WTC11 (cell line): ENCODE results near the gene CDK4. TPM values are rescaled to one million over a fixed set of nuclear protein-coding genes. Genes with fewer than 3 reads are reported as not detected.

Source experiments
- ATAC-seq: fragments of 200-7000 bp; cut with Tn5 transposase; 2 replicates; pipeline ENCODE4 v1.10.0; 2021; ENCODE audit warnings: mild to moderate bottlenecking, moderate library complexity
- CTCF ChIA-PET: fragments of 300-600 bp; sonication (Branson Sonifier 250); formaldehyde crosslinking; loops from one replicate; lab custom pipeline; 2021; ENCODE audit warnings: antibody characterized with exemption; lab: Charles Lee
- POLR2A ChIA-PET: fragments of 350-600 bp; sonication (Branson Sonifier 250); formaldehyde crosslinking; loops from one replicate; lab custom pipeline; 2021; ENCODE audit warnings: antibody characterized with exemption; lab: Charles Lee
- DNase-seq: peaks from one replicate; pipeline ENCODE4 v3.0.0; 2021; ENCODE audit warnings: low spot score
- H3K27ac Mint-ChIP-seq: 2 replicates; pipeline ENCODE4 v1.8.0; 2021; ENCODE audit warnings: mixed read lengths
- H3K27me3 Mint-ChIP-seq: 2 replicates; pipeline ENCODE4 v1.8.0; 2021; ENCODE audit warnings: low read depth, mild to moderate bottlenecking, moderate library complexity, mixed read lengths
- H3K36me3 Mint-ChIP-seq: 2 replicates; pipeline ENCODE4 v1.8.0; 2021; ENCODE audit warnings: mixed read lengths
- H3K4me1 Mint-ChIP-seq: 2 replicates; pipeline ENCODE4 v1.8.0; 2022; ENCODE audit warnings: mixed read lengths
- H3K4me3 Mint-ChIP-seq: 2 replicates; pipeline ENCODE4 v1.8.0; 2021; ENCODE audit warnings: mild to moderate bottlenecking, moderate library complexity, mixed read lengths
- H3K9me3 Mint-ChIP-seq: 2 replicates; pipeline ENCODE4 v1.8.0; 2021; ENCODE audit warnings: mixed read lengths
- ATF1 ChIP-seq: sonication (generic); formaldehyde crosslinking; IDR thresholded peaks from 2 replicates; pipeline ENCODE4 v1.8.1; 2023; ENCODE audit warnings: mild to moderate bottlenecking, moderate library complexity, missing genetic modification reagents
- CDX4 ChIP-seq: fragments of 250-450 bp; sonication (Bioruptor Pico); IDR thresholded peaks from 2 replicates; pipeline ENCODE4 v1.9.0; 2021; ENCODE audit warnings: moderate library complexity, mild to moderate bottlenecking, inconsistent platforms, borderline replicate concordance
- CREB1 ChIP-seq: sonication (generic); formaldehyde crosslinking; IDR thresholded peaks from 2 replicates; pipeline ENCODE4 v1.8.0; 2023; ENCODE audit warnings: mild to moderate bottlenecking, missing genetic modification reagents
- CREM ChIP-seq: sonication (generic); formaldehyde crosslinking; IDR thresholded peaks from 2 replicates; pipeline ENCODE4 v1.8.1; 2022; ENCODE audit warnings: mild to moderate bottlenecking, missing genetic modification reagents, moderate library complexity
- GTF2I ChIP-seq: fragments of 250-450 bp; sonication (Bioruptor Pico); conservative IDR thresholded peaks from 2 replicates; pipeline ENCODE4 v1.4.0; 2021; ENCODE audit warnings: mild to moderate bottlenecking
- MLX ChIP-seq: sonication (generic); formaldehyde crosslinking; IDR thresholded peaks from 2 replicates; pipeline ENCODE4 v1.8.1; 2023; ENCODE audit warnings: mild to moderate bottlenecking, missing genetic modification reagents, moderate library complexity
- NFE2L1 ChIP-seq: sonication (generic); formaldehyde crosslinking; IDR thresholded peaks from 2 replicates; pipeline ENCODE4 v1.8.1; 2023; ENCODE audit warnings: missing genetic modification reagents
- NR1H2 ChIP-seq: sonication (generic); formaldehyde crosslinking; IDR thresholded peaks from 2 replicates; pipeline ENCODE4 v1.9.0; 2021; ENCODE audit warnings: mild to moderate bottlenecking, moderate library complexity, missing genetic modification reagents
- PRRX2 ChIP-seq: fragments of 250-450 bp; sonication (Bioruptor Pico); IDR thresholded peaks from 2 replicates; pipeline ENCODE4 v1.8.0; 2021; ENCODE audit warnings: mild to moderate bottlenecking
- RORB ChIP-seq: fragments of 250-450 bp; sonication (Bioruptor Pico); IDR thresholded peaks from 2 replicates; pipeline ENCODE4 v1.9.0; 2021; ENCODE audit warnings: mild to moderate bottlenecking
- SMAD3 ChIP-seq: sonication (generic); formaldehyde crosslinking; IDR thresholded peaks from 2 replicates; pipeline ENCODE4 v1.8.0; 2022; ENCODE audit warnings: missing genetic modification reagents, mild to moderate bottlenecking, borderline replicate concordance
- SMAD4 ChIP-seq: sonication (generic); formaldehyde crosslinking; IDR thresholded peaks from 2 replicates; pipeline ENCODE4 v1.8.0; 2022; ENCODE audit warnings: mild to moderate bottlenecking, missing genetic modification reagents
- STAT6 ChIP-seq: sonication (generic); formaldehyde crosslinking; conservative IDR thresholded peaks from 2 replicates; pipeline ENCODE4 v1.8.1; 2023; ENCODE audit warnings: mild to moderate bottlenecking, low read depth, missing genetic modification reagents, moderate library complexity
- TCF7 ChIP-seq: sonication (generic); formaldehyde crosslinking; IDR thresholded peaks from 2 replicates; pipeline ENCODE4 v1.8.0; 2022; ENCODE audit warnings: mild to moderate bottlenecking, low read depth, missing genetic modification reagents, moderate library complexity
- TEAD1 ChIP-seq: sonication (generic); formaldehyde crosslinking; IDR thresholded peaks from 2 replicates; pipeline ENCODE4 v1.8.0; 2022; ENCODE audit warnings: mild to moderate bottlenecking, missing genetic modification reagents
- TEAD4 ChIP-seq: sonication (generic); formaldehyde crosslinking; IDR thresholded peaks from 2 replicates; pipeline ENCODE4 v1.8.0; 2022; ENCODE audit warnings: mild to moderate bottlenecking, missing genetic modification reagents
- ZNF219 ChIP-seq: sonication (generic); formaldehyde crosslinking; IDR thresholded peaks from 2 replicates; pipeline ENCODE4 v1.8.0; 2023; ENCODE audit warnings: missing genetic modification reagents, mild to moderate bottlenecking, borderline replicate concordance
- ZNF317 ChIP-seq: sonication (generic); formaldehyde crosslinking; IDR thresholded peaks from 2 replicates; pipeline ENCODE4 v1.8.1; 2023; ENCODE audit warnings: low read depth, mild to moderate bottlenecking, moderate library complexity, missing genetic modification reagents, borderline replicate concordance
- ZNF423 ChIP-seq: fragments of 250-450 bp; sonication (Bioruptor Pico); IDR thresholded peaks from 2 replicates; pipeline ENCODE4 v2.1.2; 2022; ENCODE audit warnings: mild to moderate bottlenecking, moderate library complexity
- ZNF671 ChIP-seq: fragments of 250-450 bp; sonication (Bioruptor Pico); IDR thresholded peaks from 2 replicates; pipeline ENCODE4 v1.8.0; 2021; ENCODE audit warnings: mild to moderate bottlenecking
- total RNA-seq: library from RNA; stranded (reverse); gene quantifications from 3 replicates; pipeline ENCODE4 v1.2.3, GENCODE V29; 2021
- TF ChIP-seq, protein P1 (sequence below): sonication (generic); formaldehyde crosslinking; IDR thresholded peaks from 2 replicates; pipeline ENCODE4 v1.8.1; 2022; ENCODE audit warnings: low read depth, mild to moderate bottlenecking, moderate library complexity, missing genetic modification reagents, borderline replicate concordance
- TF ChIP-seq, protein P2 (sequence below): sonication (generic); formaldehyde crosslinking; IDR thresholded peaks from 2 replicates; pipeline ENCODE4 v1.8.1; 2023; ENCODE audit warnings: mild to moderate bottlenecking, missing genetic modification reagents, moderate library complexity
- TF ChIP-seq, protein P3 (sequence below): fragments of 250-450 bp; sonication (Bioruptor Pico); conservative IDR thresholded peaks from 2 replicates; pipeline ENCODE4 v1.9.0; 2021; ENCODE audit warnings: mild to moderate bottlenecking
- TF ChIP-seq, protein P4 (sequence below): fragments of 250-450 bp; sonication (Bioruptor Pico); IDR thresholded peaks from 2 replicates; pipeline ENCODE4 v1.9.0; 2021; ENCODE audit warnings: mild to moderate bottlenecking
- TF ChIP-seq, protein P5 (sequence below): sonication (generic); formaldehyde crosslinking; IDR thresholded peaks from 2 replicates; pipeline ENCODE4 v1.8.1; 2023; ENCODE audit warnings: mild to moderate bottlenecking, missing genetic modification reagents
- TF ChIP-seq, protein P6 (sequence below): sonication (generic); formaldehyde crosslinking; IDR thresholded peaks from 2 replicates; pipeline ENCODE4 v1.8.0; 2022; ENCODE audit warnings: mild to moderate bottlenecking, missing genetic modification reagents

The CDK4 gene
- total RNA-seq, 1 experiment from 2014 or later: 152 TPM

DNA sequence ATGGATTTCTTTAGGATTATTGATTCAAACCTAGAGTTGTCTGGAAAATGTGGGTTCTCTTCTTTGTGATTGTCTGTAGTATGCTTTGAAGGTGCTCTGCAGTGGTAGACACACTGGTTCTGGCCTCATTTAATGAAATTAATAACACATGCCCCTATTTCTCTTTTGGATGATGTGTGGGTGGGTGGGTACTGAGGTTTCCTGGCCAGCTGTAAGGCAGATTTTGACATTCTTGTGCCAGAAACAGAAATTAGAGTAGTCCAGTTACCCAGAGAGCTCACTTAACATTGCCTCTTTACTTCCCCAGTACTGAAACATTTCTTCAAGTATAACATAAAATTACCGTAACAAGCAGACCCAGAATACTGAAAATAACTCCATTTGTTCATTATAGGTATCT is 44.9 kb upstream of the CDK4 start:
- Mint-ChIP-seq H3K27me3 (no peaks in the 10 kb centered on the region), H3K36me3 (peaks cover 40% of the 10 kb centered on the region), H3K9me3 (no peaks in the 10 kb centered on the region), H3K4me1 (no peaks in the 10 kb centered on the region), H3K27ac (no peak overlapping the region), H3K4me3 (no peak overlapping the region)
- ATAC-seq: no peak
- no peak for TF ChIP-seq SMAD3 (CRISPR knock-in tag)
- TF ChIP-seq TEAD4 (CRISPR knock-in tag): no peak
- TF ChIP-seq SMAD4 (CRISPR knock-in tag): no peak
- no peak for TF ChIP-seq TEAD1
- no peak for TF ChIP-seq ZNF219 (CRISPR knock-in tag)
- TF ChIP-seq CREM (CRISPR knock-in tag): no peak
- TF ChIP-seq PRRX2 (CRISPR knock-in tag): no peak
- TF ChIP-seq STAT6 (CRISPR knock-in tag): no peak
- no peak for TF ChIP-seq ZNF317 (CRISPR knock-in tag)
- no peak for TF ChIP-seq ZNF671 (CRISPR knock-in tag)
- TF ChIP-seq TCF7 (CRISPR knock-in tag): no peak
- TF ChIP-seq NR1H2: no peak
- no peak for TF ChIP-seq MLX (CRISPR knock-in tag)
- TF ChIP-seq NFE2L1 (CRISPR knock-in tag): no peak
- no peak for TF ChIP-seq CREB1
- ChIA-PET CTCF (interaction anchor here (1.2 to 1.3 kb wide), 2 partner anchors 19 to 40 kb away, joined by 3 read pairs; no protein-coding TSS in a partner anchor), POLR2A (no interaction called here)
- no peak for DNase-seq

DNA sequence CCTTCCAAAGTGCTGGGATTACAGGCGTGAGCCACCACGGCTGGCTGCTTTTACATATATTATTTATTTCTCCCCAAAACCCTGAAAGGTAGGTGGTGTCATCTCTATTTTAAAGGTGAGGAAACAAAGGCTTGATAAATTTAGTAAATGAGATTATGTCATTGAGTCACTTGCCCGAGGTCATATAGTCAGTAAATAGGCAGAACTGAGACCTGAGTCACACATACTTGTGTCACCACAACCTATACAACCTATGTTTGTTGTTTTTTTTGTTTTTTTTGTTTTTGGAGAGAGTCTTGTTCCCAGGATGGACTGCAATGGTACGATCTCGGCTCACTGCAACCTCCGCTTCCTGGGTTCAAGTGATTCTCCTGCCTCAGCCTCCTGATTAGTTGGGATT is 43.2 kb upstream of the CDK4 start:
- no peaks in the 10 kb centered on the region for H3K9me3 Mint-ChIP-seq
- H3K27ac Mint-ChIP-seq: no peak overlapping the region
- CTCF ChIA-PET: interaction anchor here (2.2 kb wide), 1 partner anchor 8 kb away, joined by 10 read pairs; no protein-coding TSS in a partner anchor
- DNase-seq (no peak), ATAC-seq (no peak)
- POLR2A ChIA-PET: no interaction called here
- H3K4me1 Mint-ChIP-seq: no peaks in the 10 kb centered on the region
- peaks cover 48% of the 10 kb centered on the region for H3K36me3 Mint-ChIP-seq
- no peak overlapping the region for H3K4me3 Mint-ChIP-seq
- no peaks in the 10 kb centered on the region for H3K27me3 Mint-ChIP-seq
- TF ChIP-seq, protein P1, sequence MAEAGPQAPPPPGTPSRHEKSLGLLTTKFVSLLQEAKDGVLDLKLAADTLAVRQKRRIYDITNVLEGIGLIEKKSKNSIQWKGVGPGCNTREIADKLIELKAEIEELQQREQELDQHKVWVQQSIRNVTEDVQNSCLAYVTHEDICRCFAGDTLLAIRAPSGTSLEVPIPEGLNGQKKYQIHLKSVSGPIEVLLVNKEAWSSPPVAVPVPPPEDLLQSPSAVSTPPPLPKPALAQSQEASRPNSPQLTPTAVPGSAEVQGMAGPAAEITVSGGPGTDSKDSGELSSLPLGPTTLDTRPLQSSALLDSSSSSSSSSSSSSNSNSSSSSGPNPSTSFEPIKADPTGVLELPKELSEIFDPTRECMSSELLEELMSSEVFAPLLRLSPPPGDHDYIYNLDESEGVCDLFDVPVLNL (CRISPR knock-in tag): no peak
- TF ChIP-seq CDX4 (CRISPR knock-in tag) (no peak), GTF2I (CRISPR knock-in tag) (no peak), RORB (no peak), ATF1 (CRISPR knock-in tag) (no peak), PRRX2 (CRISPR knock-in tag) (no peak), ZNF423 (no peak)
- TF ChIP-seq, protein P2, sequence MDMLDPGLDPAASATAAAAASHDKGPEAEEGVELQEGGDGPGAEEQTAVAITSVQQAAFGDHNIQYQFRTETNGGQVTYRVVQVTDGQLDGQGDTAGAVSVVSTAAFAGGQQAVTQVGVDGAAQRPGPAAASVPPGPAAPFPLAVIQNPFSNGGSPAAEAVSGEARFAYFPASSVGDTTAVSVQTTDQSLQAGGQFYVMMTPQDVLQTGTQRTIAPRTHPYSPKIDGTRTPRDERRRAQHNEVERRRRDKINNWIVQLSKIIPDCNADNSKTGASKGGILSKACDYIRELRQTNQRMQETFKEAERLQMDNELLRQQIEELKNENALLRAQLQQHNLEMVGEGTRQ: no peak
- TF ChIP-seq, protein P3, sequence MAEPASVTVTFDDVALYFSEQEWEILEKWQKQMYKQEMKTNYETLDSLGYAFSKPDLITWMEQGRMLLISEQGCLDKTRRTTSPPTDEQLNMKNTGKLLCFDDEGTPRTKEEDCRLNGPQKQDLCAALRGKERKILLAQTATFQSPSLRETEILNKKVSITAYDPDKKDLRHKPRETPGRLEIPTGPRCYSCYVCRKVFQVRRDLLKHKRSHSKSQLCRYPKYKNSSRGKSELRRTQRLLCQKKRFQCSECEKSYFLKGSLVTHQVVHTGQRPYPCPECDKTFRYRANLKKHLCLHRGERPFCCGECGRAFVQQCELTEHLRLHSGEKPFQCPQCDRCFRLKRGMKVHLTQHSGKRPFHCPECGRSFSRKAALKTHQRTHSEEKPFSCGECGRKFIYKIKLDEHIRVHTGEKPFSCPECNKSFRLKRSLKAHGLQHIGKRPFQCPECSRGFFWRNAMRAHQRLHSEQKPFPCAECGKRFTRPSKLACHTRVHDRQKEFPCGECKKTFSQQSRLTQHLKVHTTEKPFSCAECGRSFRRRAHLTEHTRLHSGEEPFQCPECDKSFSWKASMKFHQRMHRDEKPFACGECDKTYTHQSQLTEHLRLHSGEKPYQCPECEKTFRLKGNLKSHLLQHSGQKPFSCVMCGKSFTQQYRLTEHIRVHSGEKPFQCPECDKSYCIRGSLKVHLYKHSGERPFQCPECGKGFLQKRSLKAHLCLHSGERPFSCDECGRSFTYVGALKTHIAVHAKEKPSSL: no peak
- TF ChIP-seq, protein P4, sequence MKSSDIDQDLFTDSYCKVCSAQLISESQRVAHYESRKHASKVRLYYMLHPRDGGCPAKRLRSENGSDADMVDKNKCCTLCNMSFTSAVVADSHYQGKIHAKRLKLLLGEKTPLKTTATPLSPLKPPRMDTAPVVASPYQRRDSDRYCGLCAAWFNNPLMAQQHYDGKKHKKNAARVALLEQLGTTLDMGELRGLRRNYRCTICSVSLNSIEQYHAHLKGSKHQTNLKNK: no peak
- TF ChIP-seq, protein P5, sequence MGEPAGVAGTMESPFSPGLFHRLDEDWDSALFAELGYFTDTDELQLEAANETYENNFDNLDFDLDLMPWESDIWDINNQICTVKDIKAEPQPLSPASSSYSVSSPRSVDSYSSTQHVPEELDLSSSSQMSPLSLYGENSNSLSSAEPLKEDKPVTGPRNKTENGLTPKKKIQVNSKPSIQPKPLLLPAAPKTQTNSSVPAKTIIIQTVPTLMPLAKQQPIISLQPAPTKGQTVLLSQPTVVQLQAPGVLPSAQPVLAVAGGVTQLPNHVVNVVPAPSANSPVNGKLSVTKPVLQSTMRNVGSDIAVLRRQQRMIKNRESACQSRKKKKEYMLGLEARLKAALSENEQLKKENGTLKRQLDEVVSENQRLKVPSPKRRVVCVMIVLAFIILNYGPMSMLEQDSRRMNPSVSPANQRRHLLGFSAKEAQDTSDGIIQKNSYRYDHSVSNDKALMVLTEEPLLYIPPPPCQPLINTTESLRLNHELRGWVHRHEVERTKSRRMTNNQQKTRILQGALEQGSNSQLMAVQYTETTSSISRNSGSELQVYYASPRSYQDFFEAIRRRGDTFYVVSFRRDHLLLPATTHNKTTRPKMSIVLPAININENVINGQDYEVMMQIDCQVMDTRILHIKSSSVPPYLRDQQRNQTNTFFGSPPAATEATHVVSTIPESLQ (CRISPR knock-in tag): no peak
- TF ChIP-seq, protein P6, sequence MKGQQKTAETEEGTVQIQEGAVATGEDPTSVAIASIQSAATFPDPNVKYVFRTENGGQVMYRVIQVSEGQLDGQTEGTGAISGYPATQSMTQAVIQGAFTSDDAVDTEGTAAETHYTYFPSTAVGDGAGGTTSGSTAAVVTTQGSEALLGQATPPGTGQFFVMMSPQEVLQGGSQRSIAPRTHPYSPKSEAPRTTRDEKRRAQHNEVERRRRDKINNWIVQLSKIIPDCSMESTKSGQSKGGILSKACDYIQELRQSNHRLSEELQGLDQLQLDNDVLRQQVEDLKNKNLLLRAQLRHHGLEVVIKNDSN: no peak
